Subcutaneous abdominal adipose tissue (tissue), 5 donors: Measurements from ENCODE around the gene ELANE.

Experiments used
- H3K27ac ChIP-seq: one replicate; pipeline ENCODE4 v1.7.0; 2013; ENCODE audit warnings: low read depth, mild to moderate bottlenecking, inconsistent platforms, low read length, moderate library complexity
- H3K27me3 ChIP-seq, 5 donors: one replicate each; pipeline ENCODE4 v1.7.0; 2013; ENCODE audit warnings: low read length in 5 of 5, inconsistent platforms in 1 of 5; ENCODE audit not compliant: control insufficient read depth in 5 of 5, insufficient read depth in 4 of 5
- H3K36me3 ChIP-seq, 5 donors: one replicate each; pipeline ENCODE4 v1.7.0; 2013; ENCODE audit warnings: low read length in 5 of 5; ENCODE audit not compliant: control insufficient read depth in 5 of 5, insufficient read depth in 5 of 5
- H3K4me1 ChIP-seq, 5 donors: one replicate each; pipeline ENCODE4 v1.7.0; 2013; ENCODE audit warnings: low read length in 5 of 5, mild to moderate bottlenecking in 3 of 5, moderate library complexity in 1 of 5; ENCODE audit not compliant: control insufficient read depth in 5 of 5, insufficient read depth in 5 of 5
- H3K4me3 ChIP-seq, 5 donors: one replicate each; pipeline ENCODE4 v1.7.0; 2013; ENCODE audit warnings: low read length in 5 of 5, low read depth in 1 of 5
- H3K9ac ChIP-seq, 5 donors: one replicate each; pipeline ENCODE4 v1.7.0; 2013; ENCODE audit warnings: low read length in 5 of 5, mild to moderate bottlenecking in 4 of 5, moderate library complexity in 3 of 5
- H3K9me3 ChIP-seq, 5 donors: one replicate each; pipeline ENCODE4 v1.7.0; 2013; ENCODE audit warnings: low read length in 5 of 5; ENCODE audit not compliant: control insufficient read depth in 5 of 5
- donor health status: healthy.
- donor health status: healthy.
- donor health status: healthy.
- donor health status: healthy.
- donor health status: healthy.

The ELANE gene

DNA sequence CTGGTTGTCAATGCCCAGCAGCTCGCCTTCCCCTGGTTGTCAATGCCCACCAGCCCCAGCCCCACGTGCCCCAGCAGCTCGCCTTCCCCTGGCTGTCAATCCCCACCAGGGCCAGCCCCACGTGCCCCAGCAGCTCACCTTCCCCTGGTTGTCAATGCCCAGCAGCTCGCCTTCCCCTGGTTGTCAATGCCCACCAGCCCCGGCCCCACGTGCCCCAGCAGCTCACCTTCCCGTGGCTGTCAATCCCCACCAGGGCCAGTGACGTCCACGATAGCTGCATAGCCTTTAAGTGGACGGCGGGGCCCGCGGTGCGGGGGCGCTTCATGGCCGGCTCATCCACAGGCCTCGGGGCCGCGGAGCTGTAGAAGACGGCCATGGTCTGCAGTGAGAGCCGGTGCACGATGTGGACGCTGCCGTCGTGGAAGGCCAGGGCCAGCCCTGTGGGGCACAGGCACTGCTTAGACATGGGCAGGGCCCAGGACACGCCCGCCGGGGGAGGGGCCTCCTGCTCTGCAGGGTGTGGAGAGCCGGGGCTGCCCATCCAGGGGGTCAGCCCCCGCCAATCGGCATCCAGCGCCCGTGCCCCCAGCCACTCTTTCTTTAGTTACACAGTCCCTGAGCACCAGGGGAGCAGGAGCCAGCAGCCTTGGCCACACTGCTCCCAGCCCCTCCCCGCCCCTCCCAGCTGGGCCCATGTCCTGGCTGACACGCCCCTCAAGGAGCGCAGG lies 27.8 kb downstream of the ELANE start:
- Histone ChIP-seq H3K9ac (no peak overlapping the region), H3K27me3 (no peaks in the 10 kb centered on the region), H3K27ac (no peak overlapping the region), H3K36me3 (peaks cover 0 to 84% (median 66%) of the 10 kb centered on the region in 5 donors), H3K9me3 (no peaks in the 10 kb centered on the region), H3K4me1 (no peaks in the 10 kb centered on the region), H3K4me3 (no peak overlapping the region)

DNA sequence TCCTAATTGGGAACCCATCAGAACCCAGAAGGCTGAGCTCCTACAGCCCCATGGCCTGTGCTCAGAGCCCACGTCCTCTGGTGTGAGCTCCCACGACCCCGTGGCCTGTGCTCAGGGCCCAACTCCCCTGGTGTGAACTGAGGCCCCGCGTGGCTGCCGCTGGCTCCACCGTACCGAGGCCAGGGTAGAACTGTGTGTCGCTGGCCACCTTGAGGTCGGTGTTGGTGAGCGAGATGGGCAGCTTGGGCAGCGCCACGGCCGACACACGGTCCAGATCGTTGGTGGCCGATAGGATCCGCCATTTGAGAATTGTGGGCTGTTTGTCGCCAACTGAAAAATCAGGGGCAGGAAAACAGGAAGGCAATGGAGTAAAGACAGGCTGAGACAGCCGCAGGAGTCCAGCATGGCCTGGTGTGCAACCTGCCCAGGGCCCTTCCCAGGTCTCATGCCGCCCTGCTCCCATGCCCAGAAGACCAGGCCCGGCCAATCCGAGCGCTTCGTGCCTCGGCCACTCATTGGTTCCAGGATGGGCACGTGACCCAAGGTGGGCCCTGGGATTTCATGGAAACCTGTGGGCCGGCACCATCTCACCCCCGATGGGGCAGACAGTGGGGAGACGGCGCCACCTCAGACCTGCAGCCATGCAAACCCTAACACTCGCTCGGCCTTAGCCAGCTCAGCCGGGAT lies 29.4 kb downstream of the ELANE start:
- no peaks in the 10 kb centered on the region for H3K9me3 ChIP-seq
- no peak overlapping the region for H3K4me3 ChIP-seq
- peaks cover 0 to 85% (median 68%) of the 10 kb centered on the region in 5 donors for H3K36me3 ChIP-seq
- H3K4me1 ChIP-seq, result no peaks in the 10 kb centered on the region
- H3K9ac ChIP-seq, result no peak overlapping the region
- no peaks in the 10 kb centered on the region for H3K27me3 ChIP-seq
- H3K27ac ChIP-seq, result no peak overlapping the region

DNA sequence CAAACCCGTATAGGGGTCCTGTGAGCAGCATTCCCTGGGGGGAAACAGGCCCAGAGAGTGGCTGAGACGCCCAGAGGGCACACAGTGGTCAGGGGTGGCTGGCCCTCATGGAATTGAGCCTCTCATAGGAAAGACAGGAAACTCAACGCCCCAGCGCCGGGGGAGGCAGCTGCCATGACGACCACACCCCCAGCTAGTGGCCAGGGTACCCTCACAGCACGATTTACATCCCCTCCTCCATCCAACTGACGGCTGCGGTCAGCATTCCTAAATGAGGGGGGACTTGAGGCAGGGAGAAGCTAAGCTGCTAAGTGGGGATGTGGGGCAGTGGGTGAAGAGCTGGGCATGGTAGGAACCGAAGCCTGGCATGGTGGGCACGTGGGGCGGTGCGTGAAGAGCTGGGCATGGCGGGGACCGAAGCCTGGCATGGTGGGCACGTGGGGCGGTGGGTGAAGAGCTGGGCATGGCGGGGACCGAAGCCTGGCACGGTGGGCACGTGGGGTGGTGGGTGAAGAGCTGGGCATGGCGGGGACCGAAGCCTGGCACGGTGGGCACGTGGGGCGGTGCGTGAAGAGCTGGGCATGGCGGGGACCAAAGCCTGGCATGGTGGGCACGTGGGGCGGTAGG lies 30.9 kb downstream of the ELANE start:
- no peak overlapping the region for H3K9ac ChIP-seq
- no peak overlapping the region for H3K4me3 ChIP-seq
- H3K27me3 ChIP-seq, result no peaks in the 10 kb centered on the region
- peaks cover 0 to 90% (median 65%) of the 10 kb centered on the region in 5 donors for H3K36me3 ChIP-seq
- H3K9me3 ChIP-seq, result no peaks in the 10 kb centered on the region
- no peak overlapping the region for H3K27ac ChIP-seq
- H3K4me1 ChIP-seq, result no peaks in the 10 kb centered on the region

DNA sequence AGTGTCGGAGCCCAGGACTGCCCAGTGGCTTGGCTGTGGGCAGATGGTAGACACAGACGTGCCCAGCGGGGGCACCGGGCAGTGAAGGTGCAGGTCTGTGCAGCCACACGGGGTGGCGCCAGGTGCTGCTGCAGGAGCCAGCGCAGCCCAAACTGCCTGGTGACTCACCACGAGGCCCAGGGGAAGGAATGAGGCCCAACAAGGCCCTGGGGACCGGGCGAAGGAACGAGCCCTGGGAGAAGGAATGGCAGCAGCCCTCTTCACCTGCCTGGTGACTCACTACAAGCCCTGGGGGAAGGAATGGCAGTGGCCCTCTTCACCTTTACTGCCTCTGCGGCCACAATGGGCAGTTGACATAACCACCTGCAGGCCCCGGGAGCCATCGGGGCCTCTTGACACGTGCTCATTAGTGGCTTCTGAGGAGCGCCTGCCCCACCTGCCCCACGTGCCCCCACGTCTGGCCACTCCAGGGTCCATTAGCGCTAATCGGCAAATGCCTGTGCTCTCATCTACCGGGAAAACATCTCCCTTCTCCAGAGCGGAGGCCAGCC lies 31.6 kb downstream of the ELANE start:
- H3K36me3 ChIP-seq, result peaks cover 0 to 94% (median 70%) of the 10 kb centered on the region in 5 donors
- H3K4me1 ChIP-seq, result no peaks in the 10 kb centered on the region
- no peak overlapping the region for H3K9ac ChIP-seq
- no peak overlapping the region for H3K4me3 ChIP-seq
- no peak overlapping the region for H3K27ac ChIP-seq
- H3K27me3 ChIP-seq, result no peaks in the 10 kb centered on the region
- no peaks in the 10 kb centered on the region for H3K9me3 ChIP-seq

DNA sequence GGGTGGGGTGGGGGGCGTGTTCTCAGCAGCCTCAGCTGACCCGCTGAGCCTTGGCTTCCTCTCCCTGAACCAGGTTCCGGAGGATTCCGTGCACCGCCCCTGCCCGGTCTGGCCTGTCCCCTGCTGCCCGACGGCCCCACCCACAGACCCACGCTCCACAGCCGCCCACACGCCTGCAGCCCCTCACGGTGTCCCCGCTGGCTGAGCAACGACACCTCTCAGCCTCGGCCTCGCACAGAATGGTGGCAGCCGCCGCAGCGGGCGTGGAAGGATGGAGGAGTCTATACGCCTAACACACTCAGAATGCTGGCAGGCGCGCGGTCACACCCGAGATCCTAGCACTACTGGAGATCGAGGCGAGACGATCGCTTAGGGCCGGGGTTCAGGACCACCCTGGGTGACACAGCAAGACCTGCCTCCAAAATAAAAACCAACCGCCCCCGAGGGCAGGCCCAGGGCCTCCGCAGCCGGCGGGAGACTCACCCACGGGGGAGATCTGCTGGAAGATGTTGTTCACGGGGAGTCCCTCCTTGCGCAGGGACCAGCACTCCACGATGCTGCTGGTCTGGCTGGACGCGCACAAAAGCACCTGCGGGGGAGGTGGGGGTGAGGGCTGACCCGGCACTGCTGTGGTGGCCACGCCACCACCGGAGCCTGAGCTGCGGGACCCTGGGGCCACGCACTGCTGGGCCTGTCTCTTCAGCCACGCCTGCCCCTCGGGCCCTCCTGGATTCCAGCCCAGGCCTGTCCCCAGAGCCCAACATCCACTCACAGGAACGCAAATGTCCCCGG lies 32.5 kb downstream of the ELANE start:
- H3K27me3 ChIP-seq, result no peaks in the 10 kb centered on the region
- H3K9ac ChIP-seq, result no peak overlapping the region
- peaks cover 0 to 92% (median 72%) of the 10 kb centered on the region in 5 donors for H3K36me3 ChIP-seq
- H3K27ac ChIP-seq, result no peak overlapping the region
- H3K4me1 ChIP-seq, result no peaks in the 10 kb centered on the region
- no peak overlapping the region for H3K4me3 ChIP-seq
- no peaks in the 10 kb centered on the region for H3K9me3 ChIP-seq

DNA sequence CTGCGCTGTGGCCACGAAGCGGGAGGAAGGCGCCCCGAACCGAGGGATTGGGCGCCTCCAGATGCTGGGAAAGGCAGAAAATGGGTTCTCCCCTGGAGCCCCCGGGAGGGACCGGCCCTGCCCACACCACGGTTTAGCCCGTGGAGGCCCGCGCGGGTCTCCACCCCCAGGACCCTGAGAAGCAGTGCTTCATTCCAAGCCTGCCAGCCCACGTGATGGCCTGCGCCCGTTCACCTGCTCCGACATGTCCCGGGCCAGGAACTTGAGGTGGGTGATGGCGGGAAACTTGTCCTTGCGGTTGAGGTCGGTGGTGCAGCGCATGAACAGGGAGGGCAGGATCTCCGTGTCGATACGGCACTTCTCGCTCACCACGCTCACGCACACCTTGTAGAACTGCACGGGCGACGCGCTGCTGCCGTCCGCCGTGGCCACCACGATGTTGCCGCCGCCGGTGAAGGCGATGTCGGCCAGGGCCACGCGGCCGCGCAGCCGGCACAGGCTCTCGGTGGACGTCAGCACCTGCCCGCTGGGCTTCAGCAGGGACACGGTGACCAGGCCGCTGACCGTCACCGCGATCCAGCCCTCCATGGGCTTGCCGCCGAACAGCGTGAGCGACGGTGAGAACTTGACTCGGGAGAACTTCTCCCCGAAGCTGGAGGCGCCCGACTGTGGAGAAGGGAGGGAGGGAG lies 33.6 kb downstream of the ELANE start:
- Histone ChIP-seq H3K9me3 (no peaks in the 10 kb centered on the region), H3K27me3 (no peaks in the 10 kb centered on the region), H3K27ac (no peak overlapping the region), H3K4me1 (no peaks in the 10 kb centered on the region), H3K36me3 (peaks cover 0 to 93% (median 79%) of the 10 kb centered on the region in 5 donors), H3K9ac (no peak overlapping the region), H3K4me3 (no peak overlapping the region)

DNA sequence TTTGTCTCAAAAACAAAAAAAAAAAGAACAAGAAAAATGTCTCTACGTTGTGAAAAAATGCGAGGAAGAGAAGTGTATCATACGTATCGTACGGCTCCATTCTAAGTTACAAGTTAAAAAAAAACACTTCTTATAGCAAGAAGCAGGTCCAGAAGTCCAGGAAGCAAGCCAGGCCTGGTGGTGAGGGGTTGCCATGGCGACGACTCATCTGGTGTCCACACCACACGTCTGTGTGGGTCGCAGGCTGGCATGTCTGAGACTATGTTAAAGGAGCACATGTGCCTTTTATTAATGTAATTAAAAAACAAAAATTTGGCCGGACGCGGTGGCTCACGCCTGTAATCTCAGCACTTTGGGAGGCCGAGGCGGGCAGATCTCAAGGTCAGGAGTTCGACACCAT lies 35.0 kb downstream of the ELANE start:
- no peak overlapping the region for H3K4me3 ChIP-seq
- peaks cover 0 to 8% (median 4%) of the 10 kb centered on the region in 5 donors for H3K4me1 ChIP-seq
- H3K36me3 ChIP-seq, result peaks cover 0 to 84% (median 67%) of the 10 kb centered on the region in 5 donors
- H3K27me3 ChIP-seq, result no peaks in the 10 kb centered on the region
- no peak overlapping the region for H3K27ac ChIP-seq
- H3K9me3 ChIP-seq, result no peaks in the 10 kb centered on the region
- no peak overlapping the region for H3K9ac ChIP-seq

DNA sequence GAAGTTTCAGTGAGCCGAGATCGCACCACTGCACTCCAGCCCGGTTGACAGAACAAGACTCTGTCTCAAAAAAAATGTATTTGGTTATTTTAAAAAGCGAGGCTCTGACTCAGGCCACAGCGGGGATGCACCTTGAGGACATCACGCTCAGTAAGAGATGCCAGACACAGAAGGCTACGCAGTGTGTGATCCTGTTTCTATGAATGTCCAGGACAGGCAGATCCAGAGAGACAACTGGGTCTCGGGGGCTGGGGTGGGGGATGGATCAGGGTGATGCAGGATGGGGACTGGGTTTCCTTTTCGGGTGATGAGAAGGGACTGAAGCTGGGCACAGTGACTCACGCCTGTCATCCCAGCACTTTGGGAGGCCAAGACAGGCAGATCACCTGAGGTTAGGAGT lies 35.5 kb downstream of the ELANE start:
- Histone ChIP-seq H3K9me3 (no peaks in the 10 kb centered on the region), H3K36me3 (peaks cover 0 to 78% (median 61%) of the 10 kb centered on the region in 5 donors), H3K27me3 (no peaks in the 10 kb centered on the region), H3K4me3 (no peak overlapping the region), H3K9ac (no peak overlapping the region), H3K4me1 (peaks cover 0 to 12% (median 8%) of the 10 kb centered on the region in 5 donors), H3K27ac (no peak overlapping the region)
